Fibroblast of the conjunctiva (primary cell): ENCODE data around the gene PKP1.

Source experiments
- DNase-seq: peaks from one replicate; pipeline ENCODE4 v3.0.0-alpha.2; 2010; ENCODE audit warnings: low read depth

PKP1 gene

DNA sequence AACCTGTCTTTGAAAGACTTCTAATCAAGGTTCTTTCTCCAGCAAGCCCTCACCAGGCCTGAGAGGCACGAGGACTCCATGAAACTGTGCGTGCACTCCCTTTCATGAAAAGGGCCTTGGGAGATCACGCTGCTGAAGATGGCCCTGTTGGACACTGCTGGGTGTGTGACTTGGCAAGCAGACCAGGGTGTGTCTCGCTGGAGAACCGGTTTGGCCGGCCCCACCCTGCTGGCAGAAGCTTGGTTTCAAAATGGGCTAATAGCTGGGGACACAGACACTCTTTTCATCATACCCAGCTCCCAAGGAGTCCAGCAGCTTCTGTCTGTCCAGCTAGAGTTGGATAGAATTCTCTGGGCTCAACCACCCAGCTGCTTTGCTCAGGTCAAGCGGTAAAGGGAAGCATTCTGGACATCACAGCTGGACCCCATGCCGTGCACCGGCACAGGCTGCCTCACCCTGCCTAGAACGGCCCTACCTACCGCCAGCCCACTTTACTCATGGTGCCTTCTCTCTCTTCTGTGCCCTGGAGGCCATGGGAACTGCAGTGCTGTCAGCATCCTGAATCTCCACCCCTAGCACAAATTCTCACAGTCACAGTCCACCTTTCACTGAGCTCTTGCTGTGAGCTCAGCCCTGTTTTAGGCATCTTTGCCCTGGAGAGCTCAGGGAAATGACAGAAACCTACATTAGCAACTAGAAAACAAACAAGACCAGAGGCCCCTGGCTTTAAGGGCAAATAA, 24.6 kb downstream of the PKP1 start:
- DNase-seq = no peak

GRCh38 chr1:201309416-201309815, 26.1 kb downstream of the PKP1 start:
- DNase-seq = no peak

DNA sequence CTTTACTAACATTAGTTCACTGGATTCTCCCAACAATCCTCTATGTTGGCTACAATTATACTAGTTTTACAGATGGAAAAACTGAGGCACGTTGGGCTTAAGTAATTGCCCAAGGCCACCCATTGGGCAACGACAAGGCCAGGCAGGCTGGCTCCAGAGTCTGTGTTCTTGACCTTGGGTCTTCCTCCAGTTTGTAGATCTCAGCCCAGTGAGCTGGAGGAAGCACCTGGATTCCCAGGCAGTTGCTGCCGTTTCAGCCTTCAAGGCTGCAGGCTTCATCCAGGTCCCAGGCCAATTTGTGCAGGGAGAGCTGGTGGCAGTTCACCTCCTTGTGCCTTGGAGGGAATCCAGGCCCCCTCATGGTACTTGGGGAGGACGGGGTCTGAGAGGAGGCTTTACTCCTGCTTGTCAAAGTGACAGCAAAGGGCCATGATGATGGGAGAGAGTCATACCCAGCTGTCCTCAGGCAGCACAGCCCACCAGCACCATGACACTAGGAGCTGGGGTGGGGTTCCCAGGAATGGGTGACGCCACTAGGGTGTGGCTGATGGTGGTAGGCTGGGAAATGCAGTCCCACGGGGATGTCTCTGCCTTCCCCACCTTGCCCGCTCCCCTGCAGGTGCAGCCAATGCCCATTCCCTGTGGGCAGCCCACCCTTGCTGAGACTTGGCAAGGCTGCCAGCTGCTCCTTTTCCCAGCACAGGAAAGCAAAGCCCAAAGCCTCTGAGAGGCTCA, 27.1 kb downstream of the PKP1 start:
- DNase-seq = no peak

DNA sequence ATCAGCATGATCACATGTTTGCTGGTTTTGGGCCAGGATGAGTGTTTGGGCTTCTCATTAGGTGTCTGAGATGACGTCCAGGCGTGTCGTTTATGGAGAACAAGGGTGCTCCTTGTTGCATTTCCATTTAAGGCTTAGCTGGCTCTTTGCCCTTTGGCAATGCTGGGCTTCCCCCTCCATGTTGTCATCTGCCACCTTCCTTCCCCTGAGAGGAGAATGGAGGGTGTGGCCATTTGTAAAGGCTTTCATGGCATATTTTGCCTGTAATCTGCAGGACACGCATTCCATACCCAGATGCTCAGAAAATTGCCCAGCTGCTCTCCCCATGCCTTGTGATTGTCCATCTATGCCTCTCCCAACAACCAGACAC, 27.7 kb downstream of the PKP1 start:
- no peak for DNase-seq

DNA sequence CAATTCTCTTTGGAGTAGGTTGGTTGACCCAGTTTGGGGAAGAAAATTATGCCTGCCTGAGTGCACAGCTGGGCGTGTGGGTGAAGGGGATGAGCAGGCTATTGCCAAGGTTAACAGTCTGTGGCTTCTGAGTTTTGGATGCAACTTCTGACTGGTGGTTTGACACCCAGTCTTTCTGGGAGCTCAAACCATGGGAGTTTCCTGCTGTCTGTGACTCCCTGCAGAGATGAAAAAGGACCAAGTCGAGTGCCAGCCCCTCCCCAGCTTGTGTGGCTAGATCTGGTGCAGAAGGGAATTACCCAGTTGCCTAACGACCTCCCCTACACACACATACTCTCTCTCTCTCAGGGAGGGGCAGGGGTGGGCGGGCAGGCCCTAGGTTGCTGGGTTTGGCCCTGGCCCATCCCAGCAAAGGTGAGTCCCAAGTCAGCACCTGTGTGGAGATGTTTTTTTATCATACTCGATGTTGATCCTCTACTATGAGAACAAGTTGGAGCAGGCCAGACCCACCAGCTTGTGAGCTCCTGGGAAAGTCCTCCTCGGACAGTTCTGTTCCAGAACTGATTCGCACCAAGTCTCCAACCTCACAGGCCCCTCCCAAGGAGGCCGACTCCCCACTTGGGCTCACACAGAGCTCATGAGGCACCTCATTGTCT, 28.2 kb downstream of the PKP1 start:
- no peak for DNase-seq

DNA sequence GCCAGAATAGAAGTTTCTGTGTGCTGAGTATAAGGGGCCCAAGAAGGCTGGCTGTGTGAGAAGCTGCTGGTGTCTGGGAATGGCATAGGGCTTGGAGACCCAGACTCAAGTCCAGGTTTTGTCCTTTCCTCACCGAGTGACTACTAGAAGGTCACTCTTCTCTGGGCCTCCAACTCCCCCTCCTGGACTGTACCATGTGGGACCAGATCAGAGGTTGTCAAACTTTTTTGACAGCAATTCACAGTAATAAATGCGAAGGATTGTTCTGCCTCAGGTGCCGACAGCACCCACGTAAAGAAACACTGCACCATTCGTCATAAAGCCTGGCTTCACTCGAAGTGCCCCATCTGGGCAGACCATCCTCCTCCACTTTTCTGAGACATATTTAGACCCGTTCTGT, 29.0 kb downstream of the PKP1 start:
- no peak for DNase-seq

GRCh38 chr1:201313086-201313485, 29.8 kb downstream of the PKP1 start:
- DNase-seq = no peak

GRCh38 chr1:201316556-201316955, 33.2 kb downstream of the PKP1 start:
- no peak for DNase-seq

DNA sequence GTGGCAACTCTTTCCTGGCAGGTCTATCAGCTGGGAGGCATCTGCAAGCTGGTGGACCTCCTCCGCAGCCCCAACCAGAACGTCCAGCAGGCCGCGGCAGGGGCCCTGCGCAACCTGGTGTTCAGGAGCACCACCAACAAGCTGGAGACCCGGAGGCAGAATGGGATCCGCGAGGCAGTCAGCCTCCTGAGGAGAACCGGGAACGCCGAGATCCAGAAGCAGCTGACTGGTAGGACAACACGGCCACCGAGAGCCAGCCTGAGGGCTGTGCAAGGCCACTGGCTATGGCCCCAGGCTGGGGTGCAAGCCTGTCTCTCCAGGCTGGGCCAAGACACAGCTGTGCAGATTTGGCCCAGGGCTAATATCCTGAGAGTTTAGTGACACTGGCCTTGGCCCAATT, 34.2 kb downstream of the PKP1 start:
- DNase-seq = no peak

DNA sequence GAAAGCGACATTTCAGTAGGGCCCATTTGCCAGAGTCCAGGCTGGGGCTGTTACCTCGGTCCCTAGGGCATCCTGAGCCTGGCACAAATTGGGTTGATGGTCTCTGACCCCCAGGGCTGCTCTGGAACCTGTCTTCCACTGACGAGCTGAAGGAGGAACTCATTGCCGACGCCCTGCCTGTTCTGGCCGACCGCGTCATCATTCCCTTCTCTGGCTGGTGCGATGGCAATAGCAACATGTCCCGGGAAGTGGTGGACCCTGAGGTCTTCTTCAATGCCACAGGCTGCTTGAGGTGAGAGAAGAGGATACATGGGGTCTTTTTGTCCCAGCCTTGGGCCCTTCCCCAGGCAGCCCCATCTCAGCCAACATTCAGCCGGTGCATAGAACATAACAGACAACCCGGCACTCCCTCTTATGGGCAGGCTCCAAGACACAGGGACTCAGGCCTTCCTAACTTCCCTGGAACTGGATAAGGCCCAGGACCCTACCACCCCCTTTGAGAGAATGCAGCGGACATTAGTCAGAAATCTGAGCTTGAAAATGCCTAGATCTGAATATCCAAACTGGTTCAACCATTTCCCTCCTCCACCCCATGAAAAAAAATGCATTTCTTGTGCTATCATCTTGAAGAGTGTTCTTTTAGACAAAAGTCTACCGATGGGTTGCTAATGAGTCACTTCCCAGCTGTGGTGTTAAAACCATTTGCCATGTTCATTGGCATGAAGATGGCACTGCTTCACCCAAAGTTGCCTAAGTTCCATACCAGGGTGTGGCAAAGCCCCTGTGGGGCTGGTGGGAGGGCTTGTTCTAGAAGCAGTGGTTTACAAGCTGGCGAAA, 35.4 kb downstream of the PKP1 start:
- DNase-seq = no peak

DNA sequence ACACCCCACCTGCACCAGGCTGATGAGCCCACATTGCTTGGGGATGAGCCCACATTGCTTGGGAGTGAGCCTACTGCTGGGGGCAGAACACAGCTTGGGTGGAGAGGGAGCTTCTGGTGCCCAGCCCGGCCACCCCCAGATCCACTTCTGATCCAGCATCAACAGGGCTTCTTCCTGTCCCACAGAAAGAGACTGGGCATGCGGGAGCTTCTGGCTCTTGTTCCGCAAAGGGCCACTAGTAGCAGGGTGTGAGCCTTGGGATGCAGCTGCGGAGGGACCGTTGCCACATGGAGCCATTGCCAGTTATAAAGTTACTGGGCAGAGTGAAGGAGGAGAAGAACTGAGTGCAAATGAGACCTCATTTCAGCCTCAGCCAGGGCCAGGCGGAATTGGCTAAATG, 36.3 kb downstream of the PKP1 start:
- no peak for DNase-seq

DNA sequence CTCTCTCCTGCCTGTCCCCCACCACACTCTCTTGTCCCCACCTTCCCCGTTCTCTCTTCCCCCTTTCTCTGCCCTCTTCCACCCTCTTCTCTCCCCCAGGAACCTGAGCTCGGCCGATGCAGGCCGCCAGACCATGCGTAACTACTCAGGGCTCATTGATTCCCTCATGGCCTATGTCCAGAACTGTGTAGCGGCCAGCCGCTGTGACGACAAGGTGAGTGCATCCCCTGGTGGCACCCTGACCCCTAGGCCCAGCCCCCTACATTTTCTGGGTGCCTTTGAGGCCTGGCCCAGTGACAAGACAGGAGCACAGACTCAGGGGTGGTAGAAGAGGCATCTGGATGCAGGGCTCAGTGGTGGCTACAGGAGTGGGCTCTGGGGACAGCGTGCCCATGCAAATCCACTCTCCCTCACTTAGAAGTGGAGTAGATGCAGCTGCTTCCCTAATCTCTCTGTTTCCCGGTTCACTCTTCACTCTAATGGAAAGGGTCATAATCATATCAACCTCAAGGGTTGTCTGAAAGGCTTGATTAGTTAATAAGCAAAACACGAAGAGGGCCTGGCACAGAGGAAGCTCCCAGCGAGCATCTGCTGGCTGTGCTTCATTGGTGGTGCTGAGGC, 37.0 kb downstream of the PKP1 start:
- no peak for DNase-seq

- no peak for DNase-seq
Observed at GRCh38 chr1:201321826-201322390, 38.6 kb downstream of the PKP1 start.

- DNase-seq = no peak
Observed at GRCh38 chr1:201322653-201323510, 39.6 kb downstream of the PKP1 start.

DNA sequence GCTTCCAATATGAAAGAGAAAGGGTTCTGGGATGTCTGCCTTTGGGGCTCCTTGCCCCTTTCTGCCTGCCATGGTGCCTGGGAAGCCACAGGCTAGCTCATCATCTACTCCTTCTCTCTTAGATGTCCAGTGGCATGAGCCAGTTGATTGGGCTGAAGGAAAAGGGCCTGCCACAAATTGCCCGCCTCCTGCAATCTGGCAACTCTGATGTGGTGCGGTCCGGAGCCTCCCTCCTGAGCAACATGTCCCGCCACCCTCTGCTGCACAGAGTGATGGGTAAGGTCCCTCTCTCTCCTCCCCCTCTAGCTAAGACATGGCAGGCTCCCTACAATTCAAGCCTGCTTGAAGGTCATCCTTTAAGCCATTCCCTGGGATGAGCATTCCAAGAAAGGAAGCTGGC, 41.0 kb downstream of the PKP1 start:
- no peak for DNase-seq

DNA sequence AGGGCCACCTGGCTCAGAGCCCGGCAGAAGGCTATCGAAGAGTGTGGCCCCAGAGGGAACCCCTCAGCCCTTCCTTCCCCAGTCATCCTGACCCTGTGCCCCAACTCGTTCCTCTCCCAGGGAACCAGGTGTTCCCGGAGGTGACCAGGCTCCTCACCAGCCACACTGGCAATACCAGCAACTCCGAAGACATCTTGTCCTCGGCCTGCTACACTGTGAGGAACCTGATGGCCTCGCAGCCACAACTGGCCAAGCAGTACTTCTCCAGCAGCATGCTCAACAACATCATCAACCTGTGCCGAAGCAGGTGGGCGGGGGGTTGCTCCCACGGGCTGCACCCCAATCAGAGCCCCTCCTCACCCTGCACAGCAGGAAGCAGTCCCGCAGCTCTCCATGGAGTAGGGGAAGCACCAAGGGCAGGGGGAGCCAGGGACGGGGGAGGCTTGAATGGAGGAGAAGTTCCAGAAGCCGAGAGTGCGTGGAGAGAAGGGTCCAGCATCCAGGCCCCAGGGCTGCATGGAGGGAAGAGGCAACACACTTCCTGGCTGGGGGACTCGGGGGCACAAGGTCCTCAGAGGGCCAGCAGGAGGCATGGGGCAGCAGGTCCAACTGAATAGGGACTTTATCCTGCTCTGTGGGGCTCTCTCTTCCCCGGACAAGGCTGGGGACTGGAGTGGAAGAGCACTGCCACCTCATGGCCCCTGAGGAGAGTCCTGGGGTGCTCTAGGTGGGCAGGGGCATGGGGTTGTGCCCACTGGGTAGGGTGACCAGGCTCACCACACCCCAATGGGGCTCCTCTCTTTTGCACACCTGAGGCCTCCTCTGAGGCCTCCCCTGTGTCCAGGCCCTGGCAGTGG, 41.7 kb downstream of the PKP1 start:
- no peak for DNase-seq

GRCh38 chr1:201325678-201326060, 42.4 kb downstream of the PKP1 start:
- DNase-seq = no peak

DNA sequence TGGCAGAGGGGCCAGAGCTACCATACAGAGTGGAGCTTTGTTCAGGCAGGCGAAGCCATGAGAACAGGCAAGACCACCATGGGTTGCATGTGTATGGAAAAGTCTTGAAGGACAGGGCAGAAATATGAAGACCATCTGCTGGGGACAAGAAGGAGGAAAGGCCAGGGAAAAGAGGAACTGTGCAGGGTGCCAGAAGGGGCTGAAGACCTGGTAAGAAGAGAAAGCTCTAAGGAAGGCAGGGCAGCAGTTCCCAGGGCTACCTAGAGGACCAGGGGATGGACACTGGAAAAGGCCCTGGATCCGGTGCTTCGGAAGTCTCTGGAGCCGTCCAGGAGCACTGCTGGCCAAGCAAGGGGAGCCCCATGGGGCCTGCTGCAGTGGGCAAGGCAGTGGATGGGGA, 43.4 kb downstream of the PKP1 start:
- DNase-seq = no peak

- DNase-seq = no peak
Observed at GRCh38 chr1:201327687-201328240, 44.5 kb downstream of the PKP1 start.
